Erythroblast (primary cell): Measurements from ENCODE around the gene CREBL2.
"Not testable (repeated sequence)": the region's sequence is repeated elsewhere in the genome, so short reads cannot be mapped to it uniquely, and the experiment has no call there.

Source experiments
- DNase-seq, 2 experiments: peaks; one replicate each; lab custom pipeline; 2025; lab: John Stamatoyannopoulos, UW
- GATA1 ChIP-seq: IDR thresholded peaks from 2 replicates; pipeline ENCODE4 v1.6.1; 2011; ENCODE audit warnings: low read depth, mild to moderate bottlenecking, control low read depth, low read length, moderate library complexity
- POLR2A ChIP-seq: IDR thresholded peaks from 2 replicates; pipeline ENCODE4 v1.6.1; 2011; ENCODE audit warnings: mild to moderate bottlenecking, low read length

CREBL2 gene

DNA sequence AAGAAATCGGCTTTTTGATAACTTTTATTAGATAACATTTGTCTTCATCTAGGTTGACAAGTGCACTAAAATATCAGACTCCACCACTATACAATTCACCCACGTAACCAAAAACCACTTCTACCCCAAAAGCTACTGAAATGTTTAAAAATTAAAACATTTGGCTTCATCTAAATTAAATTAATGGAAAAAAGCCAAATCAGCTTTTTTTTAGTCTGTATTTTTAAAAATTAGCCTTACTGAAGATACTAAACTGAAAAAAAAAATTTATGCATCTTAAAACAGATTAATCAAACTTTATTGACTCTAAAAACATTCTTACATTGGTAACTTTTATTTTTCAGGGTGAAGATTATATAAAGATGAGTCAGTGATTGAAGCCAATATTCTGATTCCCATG lies 30.0 kb downstream of the CREBL2 start:
- no peak for TF ChIP-seq GATA1
- no peak for TF ChIP-seq POLR2A
- DNase-seq, result no peak

DNA sequence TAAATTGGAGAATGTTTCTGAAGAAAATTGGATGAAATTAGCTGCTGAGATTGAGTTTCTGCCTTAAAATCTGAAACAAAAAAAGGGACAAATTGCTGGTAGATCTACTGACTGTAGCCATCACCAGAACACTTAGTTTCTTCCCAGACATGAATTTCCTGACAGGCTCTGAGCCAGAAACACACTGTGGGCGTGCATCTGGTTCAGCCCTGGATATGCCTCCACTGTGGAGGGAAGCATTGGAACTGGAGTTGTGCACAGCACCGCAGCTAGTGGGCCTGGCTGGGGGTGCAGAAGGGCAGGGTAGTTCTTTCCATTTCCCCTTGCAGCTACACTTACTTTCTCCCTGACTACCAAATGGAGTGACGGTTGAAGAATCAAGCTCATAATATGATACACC lies 31.2 kb downstream of the CREBL2 start:
- TF ChIP-seq POLR2A, result no peak
- no peak for TF ChIP-seq GATA1
- DNase-seq, result no peak

- peak; percentile 56 to 66 for DNase-seq
- TF ChIP-seq GATA1 (no peak), POLR2A (no peak)
Measured at GRCh38 chr12:12645485-12645884, 33.8 kb downstream of the CREBL2 start.

DNA sequence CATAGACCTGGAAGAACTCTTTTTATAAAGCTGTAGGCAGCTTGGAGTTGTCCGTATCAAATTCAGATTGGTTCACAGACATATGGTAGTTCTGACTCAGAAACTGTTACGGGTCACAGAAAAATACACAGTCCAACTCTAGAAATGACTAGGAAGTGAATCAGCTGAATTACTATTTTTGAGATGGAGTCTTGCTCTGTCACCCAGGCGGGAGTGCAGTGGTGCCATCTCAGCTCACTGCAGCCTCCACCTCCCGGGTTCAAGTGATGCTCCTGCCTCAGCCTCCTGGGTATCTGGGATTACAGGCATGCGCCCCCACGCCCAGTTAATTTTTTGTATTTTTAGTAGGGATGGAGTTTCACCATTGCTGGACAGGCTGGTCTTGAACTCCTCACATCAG lies 34.3 kb downstream of the CREBL2 start:
- DNase-seq, result not testable (repeated sequence)

DNA sequence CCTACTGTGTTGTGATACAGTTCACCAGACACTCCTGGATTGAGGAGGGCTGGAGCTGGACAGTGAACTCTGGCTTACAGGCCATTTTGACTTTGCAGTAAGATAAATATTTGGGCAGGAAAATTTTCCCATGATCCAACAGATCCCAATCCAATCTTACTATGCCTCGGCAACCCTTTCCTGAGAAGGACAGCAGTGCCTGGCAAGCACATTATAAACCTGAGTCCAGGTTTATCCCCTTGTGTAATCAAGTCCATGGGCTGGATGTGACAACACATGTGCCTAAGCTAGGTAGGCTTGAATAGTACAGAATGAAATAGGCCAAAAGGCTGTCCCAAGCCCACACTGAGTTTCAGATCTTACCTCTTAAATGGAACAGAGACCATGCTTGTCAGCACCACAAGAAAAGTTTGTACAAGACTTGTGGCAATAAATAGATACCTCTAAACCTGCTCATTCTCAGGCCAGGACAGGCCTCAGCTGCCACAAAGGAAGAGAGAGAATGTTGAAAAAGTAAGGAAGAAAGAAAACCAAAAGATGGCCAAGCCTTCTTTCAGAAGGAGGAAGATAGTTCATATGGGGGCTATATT lies 34.9 kb downstream of the CREBL2 start:
- no peak for DNase-seq
- no peak for TF ChIP-seq GATA1
- no peak for TF ChIP-seq POLR2A

DNA sequence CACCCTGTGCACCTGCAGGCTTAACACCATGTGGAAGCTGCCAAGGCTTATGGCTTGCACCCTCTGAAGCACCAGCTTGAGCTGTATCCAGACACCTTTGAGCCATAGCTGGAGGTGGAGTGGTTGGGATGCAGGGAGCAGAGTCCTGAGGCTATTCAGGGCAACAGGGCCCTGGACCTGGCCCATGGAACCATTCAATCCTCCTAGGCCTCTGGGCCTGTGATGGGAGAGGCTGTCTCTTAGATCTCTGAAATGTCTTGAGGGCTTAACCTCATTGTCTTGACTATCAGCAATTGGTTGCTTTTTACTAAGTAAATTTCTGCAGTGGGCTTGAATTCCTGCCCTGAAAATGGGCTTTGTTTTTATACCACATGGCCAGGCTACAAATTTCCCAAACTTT lies 36.6 kb downstream of the CREBL2 start:
- DNase-seq, result no peak
- TF ChIP-seq GATA1 (no peak), POLR2A (no peak)

DNA sequence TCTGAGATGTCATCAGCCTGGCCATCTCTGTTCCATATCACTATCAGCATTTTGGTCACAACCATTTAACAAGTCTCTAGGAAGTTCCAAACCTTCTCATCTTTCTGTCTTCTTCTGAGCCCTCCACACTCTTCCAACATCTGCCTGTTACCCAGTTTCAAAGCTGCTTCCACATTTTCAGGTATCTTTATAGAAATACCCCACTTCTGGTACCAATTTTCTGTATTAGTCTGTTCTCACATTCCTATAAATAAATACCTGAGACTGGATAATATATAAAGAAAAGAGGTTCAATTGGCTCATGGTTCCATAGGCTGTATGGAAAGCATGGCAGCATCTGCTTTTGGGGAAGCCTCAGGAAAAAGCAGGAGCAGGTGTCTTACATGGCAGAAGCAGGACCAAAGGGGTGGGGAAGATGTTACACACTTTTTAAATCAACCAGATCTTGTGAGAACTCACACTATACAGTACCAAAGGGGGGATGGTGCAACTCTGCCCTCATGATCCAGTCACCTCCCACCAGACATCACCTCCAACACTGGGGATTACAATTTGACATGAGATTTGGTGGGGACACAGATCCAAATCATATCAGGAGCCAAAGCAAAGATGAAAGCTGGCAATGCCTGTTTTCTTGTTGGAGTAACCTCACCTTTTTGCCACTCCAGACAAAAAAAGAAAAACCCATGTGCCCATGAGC lies 37.4 kb downstream of the CREBL2 start:
- DNase-seq, result no peak
- TF ChIP-seq GATA1 (no peak), POLR2A (no peak)

GRCh38 chr12:12651752-12652151 lies 40.1 kb downstream of the CREBL2 start:
- peak in 1 of 2 experiments; percentile 16 for DNase-seq
- TF ChIP-seq POLR2A, result no peak
- no peak for TF ChIP-seq GATA1

DNA sequence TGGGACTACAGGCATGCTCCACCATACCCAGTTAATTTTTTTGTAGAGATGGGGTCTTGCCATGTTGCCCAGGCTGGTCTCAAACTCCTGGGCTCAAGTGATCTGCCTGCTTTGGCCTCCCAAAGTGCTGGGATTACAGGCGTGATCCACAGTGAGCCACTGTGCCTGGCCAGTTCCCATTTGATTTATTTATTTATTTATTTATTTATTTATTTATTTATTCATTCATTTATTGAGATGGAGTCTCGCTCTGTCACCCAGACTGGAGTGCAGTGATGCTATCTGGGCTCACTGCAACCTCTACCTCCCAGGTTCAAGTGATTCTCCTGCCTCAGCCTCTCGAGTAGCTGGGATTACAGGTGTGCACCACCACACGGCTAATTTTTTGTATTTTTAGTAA lies 41.0 kb downstream of the CREBL2 start:
- DNase-seq, result not testable (repeated sequence)

GRCh38 chr12:12653922-12654321 lies 42.2 kb downstream of the CREBL2 start:
- no peak for TF ChIP-seq GATA1
- no peak for TF ChIP-seq POLR2A

DNA sequence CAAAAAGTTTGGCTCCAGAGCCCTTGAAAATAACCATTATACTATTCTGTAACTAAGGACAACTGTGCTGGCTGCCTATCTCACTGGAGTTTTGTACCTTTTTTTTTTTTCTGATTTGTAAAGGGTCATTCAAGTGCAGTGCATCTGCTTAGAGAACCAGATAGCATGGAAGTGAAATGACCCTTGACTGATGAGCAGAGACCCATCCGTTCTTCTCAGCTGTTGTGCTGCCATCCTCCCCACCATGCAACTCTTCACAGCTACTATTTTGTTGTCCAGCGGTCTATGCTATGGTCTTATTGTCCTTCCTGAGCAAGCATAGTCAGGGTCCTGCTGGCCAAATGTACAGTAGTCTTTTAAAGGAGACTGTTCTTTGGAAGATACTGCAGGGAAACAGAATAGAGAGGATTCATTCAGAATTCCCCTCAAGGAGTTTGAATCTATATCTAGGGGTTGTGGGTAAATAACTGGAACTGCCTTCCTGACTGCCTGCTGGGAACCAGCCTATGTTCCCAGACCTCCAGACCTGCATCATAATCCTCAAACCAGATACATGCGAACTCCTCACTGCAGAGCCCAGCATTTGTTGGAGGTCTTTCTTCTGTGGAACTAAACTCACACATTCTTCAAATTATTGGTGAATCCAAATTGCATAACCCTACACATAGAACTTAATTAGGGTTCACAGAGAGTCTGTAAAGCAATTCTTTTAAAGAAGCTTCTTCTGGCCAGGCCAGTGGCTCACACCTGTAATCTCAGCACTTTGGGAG lies 43.2 kb downstream of the CREBL2 start:
- TF ChIP-seq POLR2A, result no peak
- TF ChIP-seq GATA1, result no peak
- no peak for DNase-seq

More at GRCh38 chr12:12653922-12654321, 42.2 kb downstream of the CREBL2 start:
- DNase-seq, result no peak

DNA sequence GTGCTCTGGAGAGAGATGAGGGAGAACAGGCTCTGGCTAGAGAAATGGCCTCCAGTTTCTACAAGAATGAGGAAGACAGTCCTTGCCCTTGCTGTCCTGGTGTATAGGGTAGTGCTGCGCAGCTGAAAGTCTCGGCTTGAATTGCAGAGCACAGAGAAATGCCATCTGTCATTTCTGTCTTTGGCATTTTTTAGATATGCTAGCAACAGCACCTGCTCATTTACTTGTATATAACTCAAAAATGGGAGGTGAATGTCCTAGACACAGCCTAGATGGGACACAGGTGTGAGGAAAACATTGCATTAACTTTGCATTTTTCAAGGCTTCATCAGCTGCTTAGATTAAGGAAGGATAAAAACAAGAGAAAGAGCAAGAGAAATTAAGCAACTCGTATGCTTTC lies 48.5 kb downstream of the CREBL2 start:
- TF ChIP-seq GATA1 (no peak), POLR2A (no peak)
- DNase-seq, result no peak

- TF ChIP-seq POLR2A (no peak), GATA1 (no peak)
- no peak for DNase-seq
Measured at GRCh38 chr12:12661086-12661856, 49.6 kb downstream of the CREBL2 start.
